ENCODE measurements around the gene DBH.

DBH gene

DNA sequence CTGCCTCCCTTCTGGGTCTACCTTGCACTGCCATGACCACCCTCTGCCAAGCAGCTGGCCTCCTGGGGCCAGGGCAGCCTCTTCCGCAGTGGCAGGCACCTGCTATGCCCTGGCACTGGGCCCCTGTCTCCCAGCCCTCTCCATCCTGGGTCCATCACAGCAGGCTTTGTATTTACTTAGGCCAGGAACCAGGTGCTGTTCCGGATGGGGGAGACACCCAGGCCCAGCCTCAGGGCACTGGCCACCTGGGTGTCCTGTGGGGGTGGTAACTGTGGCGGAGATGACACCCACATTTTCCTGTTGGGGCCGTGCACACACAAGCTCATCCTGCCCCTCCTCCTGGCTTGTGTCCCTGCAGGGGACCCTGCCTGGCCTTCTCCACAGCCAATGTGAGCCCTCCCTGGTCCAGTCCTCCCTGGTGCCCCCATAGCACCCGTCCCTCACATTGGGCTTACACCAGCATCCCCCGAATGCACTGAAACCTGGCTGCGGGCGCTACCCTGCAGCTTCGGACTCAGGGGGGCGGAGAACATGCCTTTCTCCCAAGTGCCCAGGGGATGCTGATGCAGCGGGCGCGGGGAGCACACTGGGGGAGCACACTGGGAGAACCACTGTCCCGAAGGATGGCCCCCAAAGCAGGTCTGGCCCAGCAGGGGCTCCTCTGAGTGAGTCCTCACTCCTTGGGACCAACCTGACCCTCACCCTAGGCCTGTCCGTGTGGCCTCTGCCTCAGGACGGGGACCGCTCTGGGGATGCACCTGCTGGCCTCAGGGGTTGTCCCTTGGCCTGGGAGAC is 44.9 kb upstream of the DBH start:
- TF ChIP-seq, protein P1, sequence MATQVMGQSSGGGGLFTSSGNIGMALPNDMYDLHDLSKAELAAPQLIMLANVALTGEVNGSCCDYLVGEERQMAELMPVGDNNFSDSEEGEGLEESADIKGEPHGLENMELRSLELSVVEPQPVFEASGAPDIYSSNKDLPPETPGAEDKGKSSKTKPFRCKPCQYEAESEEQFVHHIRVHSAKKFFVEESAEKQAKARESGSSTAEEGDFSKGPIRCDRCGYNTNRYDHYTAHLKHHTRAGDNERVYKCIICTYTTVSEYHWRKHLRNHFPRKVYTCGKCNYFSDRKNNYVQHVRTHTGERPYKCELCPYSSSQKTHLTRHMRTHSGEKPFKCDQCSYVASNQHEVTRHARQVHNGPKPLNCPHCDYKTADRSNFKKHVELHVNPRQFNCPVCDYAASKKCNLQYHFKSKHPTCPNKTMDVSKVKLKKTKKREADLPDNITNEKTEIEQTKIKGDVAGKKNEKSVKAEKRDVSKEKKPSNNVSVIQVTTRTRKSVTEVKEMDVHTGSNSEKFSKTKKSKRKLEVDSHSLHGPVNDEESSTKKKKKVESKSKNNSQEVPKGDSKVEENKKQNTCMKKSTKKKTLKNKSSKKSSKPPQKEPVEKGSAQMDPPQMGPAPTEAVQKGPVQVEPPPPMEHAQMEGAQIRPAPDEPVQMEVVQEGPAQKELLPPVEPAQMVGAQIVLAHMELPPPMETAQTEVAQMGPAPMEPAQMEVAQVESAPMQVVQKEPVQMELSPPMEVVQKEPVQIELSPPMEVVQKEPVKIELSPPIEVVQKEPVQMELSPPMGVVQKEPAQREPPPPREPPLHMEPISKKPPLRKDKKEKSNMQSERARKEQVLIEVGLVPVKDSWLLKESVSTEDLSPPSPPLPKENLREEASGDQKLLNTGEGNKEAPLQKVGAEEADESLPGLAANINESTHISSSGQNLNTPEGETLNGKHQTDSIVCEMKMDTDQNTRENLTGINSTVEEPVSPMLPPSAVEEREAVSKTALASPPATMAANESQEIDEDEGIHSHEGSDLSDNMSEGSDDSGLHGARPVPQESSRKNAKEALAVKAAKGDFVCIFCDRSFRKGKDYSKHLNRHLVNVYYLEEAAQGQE (IDR thresholded peaks at IDR 0.05; ENCODE audit: insufficient read depth in 1 of 2, low read depth in 2 of 2, low read length in 2 of 2): no peak
- TF ChIP-seq TAF1 (IDR thresholded peaks at IDR 0.05; ENCODE audit: borderline replicate concordance, insufficient read depth, low read length) (no peak), SIN3A (IDR thresholded peaks at IDR 0.05; ENCODE audit: borderline replicate concordance, insufficient read depth, low read length) (no peak), POLR2AphosphoS5 (IDR thresholded peaks at IDR 0.05; ENCODE audit: low read depth, low read length) (no peak), FOXP2 (optimal IDR thresholded peaks at IDR 0.05; ENCODE audit: borderline replicate concordance, extremely low read depth, extremely low read length, insufficient read depth) (no peak)

DNA sequence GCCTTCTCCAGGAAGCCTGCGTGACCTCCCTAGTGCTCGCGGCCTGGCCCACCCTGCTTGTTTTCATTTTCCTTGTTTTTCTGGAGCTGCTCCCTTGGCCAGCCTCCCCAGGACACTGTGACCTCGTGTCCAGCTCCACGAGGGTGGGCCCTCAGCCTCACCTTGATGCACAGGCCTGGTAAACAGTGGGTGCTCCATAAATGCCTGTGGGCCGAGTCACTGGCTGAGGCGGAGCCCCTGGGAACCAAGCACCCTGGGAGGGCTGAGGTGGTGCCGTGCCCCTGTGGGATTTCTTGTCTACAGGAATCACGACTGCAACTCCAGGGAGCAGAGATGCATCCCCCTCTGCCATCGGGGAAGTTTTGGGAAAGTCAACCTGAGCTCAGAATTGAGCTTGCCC is 44.2 kb upstream of the DBH start:
- TF ChIP-seq SIN3A (IDR thresholded peaks at IDR 0.05; ENCODE audit: borderline replicate concordance, insufficient read depth, low read length) (no peak), POLR2AphosphoS5 (IDR thresholded peaks at IDR 0.05; ENCODE audit: low read depth, low read length) (no peak), FOXP2 (optimal IDR thresholded peaks at IDR 0.05; ENCODE audit: borderline replicate concordance, extremely low read depth, extremely low read length, insufficient read depth) (no peak), TAF1 (IDR thresholded peaks at IDR 0.05; ENCODE audit: borderline replicate concordance, insufficient read depth, low read length) (no peak)
- TF ChIP-seq, protein P1 (IDR thresholded peaks at IDR 0.05; ENCODE audit: insufficient read depth in 1 of 2, low read depth in 2 of 2, low read length in 2 of 2): no peak

DNA sequence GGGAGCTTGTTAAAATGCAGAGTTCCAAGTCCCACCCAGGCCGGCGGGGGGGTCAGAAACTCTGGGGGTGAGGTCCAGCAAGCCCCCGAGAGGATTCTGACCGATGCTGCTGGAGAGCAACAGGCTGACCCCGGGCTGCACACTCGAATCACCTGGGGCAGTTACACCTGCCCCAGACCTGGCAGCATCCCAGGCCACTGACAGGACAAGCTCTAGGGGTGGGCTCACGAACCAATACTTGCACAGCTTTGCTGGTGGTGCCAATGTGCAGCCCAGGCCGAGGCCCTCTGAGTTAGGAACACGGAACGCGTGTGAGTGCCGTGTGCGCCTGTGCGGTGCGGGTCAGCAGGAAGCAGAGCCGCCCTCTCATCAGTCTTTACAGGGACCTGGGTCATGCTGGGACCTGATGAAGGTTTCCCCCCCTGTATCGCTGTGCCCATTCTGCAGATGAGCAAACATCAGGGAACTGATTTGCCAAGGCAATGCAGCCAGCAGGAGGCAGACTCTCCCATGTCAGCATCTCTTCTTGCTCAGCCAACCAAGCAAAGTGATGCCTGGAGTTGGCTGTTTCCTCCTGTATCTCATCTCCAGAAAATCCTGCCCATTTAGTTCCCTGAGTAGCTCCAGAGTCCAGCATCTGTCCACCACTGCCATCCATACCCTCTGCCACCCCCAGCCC is 43.3 kb upstream of the DBH start:
- TF ChIP-seq TAF1 (IDR thresholded peaks at IDR 0.05; ENCODE audit: borderline replicate concordance, insufficient read depth, low read length): no peak
- no peak for TF ChIP-seq SIN3A (IDR thresholded peaks at IDR 0.05; ENCODE audit: borderline replicate concordance, insufficient read depth, low read length)
- TF ChIP-seq POLR2AphosphoS5 (IDR thresholded peaks at IDR 0.05; ENCODE audit: low read depth, low read length): no peak
- TF ChIP-seq, protein P1 (IDR thresholded peaks at IDR 0.05; ENCODE audit: insufficient read depth in 1 of 2, low read depth in 2 of 2, low read length in 2 of 2): no peak
- TF ChIP-seq FOXP2 (optimal IDR thresholded peaks at IDR 0.05; ENCODE audit: borderline replicate concordance, extremely low read depth, extremely low read length, insufficient read depth): no peak

DNA sequence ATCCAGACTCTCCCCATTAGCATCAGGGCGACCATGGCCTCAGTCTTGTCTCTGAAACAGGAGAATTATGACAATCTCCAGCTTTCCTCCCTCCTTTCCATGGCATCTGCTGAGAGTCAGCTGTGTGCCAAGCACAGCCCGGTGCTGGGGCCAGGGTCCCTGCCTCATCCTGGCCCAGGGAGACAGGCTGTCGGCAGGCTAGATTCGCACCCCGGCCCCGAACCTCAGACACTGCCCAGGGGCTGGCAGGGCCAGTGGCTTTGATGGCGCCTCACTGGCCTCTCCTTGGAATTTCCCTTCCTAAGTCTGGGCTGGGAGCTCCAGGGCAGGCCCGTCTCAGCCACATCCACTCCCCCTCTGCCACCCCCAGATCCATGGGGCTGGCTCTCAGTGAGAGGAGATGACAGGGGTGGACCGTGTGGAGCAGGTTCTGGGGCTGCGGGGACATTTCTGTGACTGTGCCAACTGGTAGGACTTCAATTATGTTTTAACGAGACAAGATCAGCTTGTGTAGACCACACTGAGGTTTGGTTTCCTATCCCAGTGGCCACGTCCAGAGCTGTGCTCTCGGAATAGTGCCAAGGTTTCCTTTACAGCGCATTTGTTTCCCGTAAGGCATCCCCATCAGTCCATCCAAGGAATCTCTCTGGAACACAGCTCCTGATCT is 42.4 kb upstream of the DBH start:
- TF ChIP-seq SIN3A (IDR thresholded peaks at IDR 0.05; ENCODE audit: borderline replicate concordance, insufficient read depth, low read length): no peak
- TF ChIP-seq FOXP2 (optimal IDR thresholded peaks at IDR 0.05; ENCODE audit: borderline replicate concordance, extremely low read depth, extremely low read length, insufficient read depth): no peak
- no peak for TF ChIP-seq TAF1 (IDR thresholded peaks at IDR 0.05; ENCODE audit: borderline replicate concordance, insufficient read depth, low read length)

DNA sequence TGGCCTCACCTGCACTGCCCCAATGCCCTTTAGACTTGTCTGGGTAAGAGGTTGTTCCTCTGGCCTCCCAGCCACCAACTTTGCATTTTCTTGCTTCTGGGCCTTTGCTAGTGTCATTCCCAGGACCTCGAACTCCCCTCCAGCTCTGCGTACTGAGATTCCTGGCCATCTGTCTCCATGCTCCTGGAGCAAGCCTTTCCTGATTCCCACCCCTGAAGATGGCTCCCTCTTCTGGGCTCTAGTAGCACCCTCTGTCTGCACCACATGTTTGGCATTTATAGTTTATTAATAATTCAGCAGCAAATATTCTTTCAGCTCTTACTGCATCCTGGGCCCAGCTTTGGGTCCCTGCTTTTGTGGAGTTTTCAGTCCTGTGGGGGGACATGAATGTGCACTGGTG is 41.9 kb upstream of the DBH start:
- no peak for TF ChIP-seq SIN3A (IDR thresholded peaks at IDR 0.05; ENCODE audit: borderline replicate concordance, insufficient read depth, low read length)
- TF ChIP-seq, protein P1 (IDR thresholded peaks at IDR 0.05; ENCODE audit: insufficient read depth in 1 of 2, low read depth in 2 of 2, low read length in 2 of 2): no peak
- no peak for TF ChIP-seq FOXP2 (optimal IDR thresholded peaks at IDR 0.05; ENCODE audit: borderline replicate concordance, extremely low read depth, extremely low read length, insufficient read depth)
- no peak for TF ChIP-seq TAF1 (IDR thresholded peaks at IDR 0.05; ENCODE audit: borderline replicate concordance, insufficient read depth, low read length)
- no peak for TF ChIP-seq POLR2AphosphoS5 (IDR thresholded peaks at IDR 0.05; ENCODE audit: low read depth, low read length)
